WI38 (cell line): ENCODE data around the gene BBX.

ENCODE experiments used
- H3K4me3 ChIP-seq: 2 replicates; pipeline ENCODE4 v1.5.1; 2011; ENCODE audit warnings: low read depth, mild to moderate bottlenecking, control low read depth, low read length
- CTCF ChIP-seq: IDR thresholded peaks from 2 replicates; pipeline ENCODE4 v1.5.1; 2012; ENCODE audit warnings: low read depth, mild to moderate bottlenecking, control low read depth, low read length

Gene BBX

DNA sequence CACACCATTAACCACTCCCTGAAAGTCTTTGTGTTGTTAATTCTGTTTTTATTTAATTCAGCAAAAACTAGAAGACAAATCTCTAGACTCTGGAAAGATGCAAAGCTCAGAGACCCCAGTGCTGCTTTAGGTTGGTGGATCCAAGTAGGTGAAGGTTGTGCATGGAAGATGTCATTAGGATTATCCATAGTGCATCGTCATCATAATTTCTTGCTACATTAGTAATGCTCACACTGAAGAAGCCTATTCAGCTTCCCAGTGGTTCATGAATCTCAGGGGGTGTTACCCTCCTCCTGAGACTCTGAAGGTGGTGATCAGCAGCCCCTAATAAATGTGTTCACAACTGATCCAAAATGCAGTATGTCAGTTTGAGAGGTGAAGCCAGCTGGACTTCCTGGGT lies 295.3 kb downstream of the BBX start:
- TF ChIP-seq CTCF = no peak
- no peak overlapping the region for H3K4me3 ChIP-seq

GRCh38 chr3:107819656-107820055 lies 296.9 kb downstream of the BBX start:
- H3K4me3 ChIP-seq = no peak overlapping the region
- no peak for TF ChIP-seq CTCF

- H3K4me3 ChIP-seq = no peak overlapping the region
- TF ChIP-seq CTCF = no peak
Observed at GRCh38 chr3:107822308-107822707, 299.5 kb downstream of the BBX start.

DNA sequence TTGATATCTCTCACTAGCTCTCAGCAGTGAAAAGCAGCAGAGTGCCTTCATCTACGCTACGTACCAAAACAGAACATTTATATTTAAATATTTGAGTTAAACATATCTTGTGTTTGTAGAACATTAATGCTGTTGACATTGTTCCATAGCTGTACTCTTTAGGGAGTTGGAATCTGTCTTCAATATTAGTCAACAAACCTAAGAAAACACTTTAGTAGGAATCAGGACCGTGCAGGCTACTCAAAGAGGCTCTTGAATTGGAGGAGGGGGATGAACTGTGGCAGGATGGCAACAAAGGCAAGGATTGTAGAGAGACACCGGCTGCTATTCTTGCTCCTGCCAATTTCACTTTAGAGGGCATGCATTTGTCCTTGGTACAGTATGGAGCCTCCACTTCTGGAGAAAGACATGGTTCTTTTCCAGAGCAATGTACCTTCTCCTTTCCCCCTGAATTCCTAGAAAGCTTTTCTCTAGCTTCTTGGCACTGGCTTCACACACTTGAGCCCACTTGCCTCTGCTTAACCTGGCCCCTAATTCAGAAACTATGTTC lies 302.1 kb downstream of the BBX start:
- TF ChIP-seq CTCF = no peak
- H3K4me3 ChIP-seq = no peak overlapping the region

- H3K4me3 ChIP-seq = no peak overlapping the region
- TF ChIP-seq CTCF = no peak
Observed at GRCh38 chr3:107825556-107825955, 302.8 kb downstream of the BBX start.

GRCh38 chr3:107826727-107827126 lies 304.0 kb downstream of the BBX start:
- H3K4me3 ChIP-seq = no peak overlapping the region
- TF ChIP-seq CTCF = no peak

DNA sequence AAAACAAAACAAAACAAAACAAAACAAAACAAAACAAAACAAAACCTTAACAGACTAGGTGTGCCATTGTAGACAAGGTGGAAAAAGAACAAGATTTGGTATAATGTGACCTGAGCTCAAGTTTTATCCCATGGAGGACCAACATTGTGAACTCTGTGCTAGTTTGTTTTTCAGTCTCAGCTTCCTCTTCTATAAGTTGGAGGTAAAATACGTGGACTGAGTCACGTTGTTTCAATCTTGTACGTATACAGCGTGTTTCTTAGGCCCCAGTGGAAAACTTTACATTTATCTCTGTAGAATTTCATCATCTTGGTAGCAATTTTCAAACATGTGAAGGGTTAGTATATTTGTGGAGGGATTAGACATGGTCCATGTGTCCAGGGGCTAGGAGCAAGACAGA lies 306.4 kb downstream of the BBX start:
- no peak for TF ChIP-seq CTCF
- no peak overlapping the region for H3K4me3 ChIP-seq
